ENCODE measurements around the gene DCTN1.

DNA sequence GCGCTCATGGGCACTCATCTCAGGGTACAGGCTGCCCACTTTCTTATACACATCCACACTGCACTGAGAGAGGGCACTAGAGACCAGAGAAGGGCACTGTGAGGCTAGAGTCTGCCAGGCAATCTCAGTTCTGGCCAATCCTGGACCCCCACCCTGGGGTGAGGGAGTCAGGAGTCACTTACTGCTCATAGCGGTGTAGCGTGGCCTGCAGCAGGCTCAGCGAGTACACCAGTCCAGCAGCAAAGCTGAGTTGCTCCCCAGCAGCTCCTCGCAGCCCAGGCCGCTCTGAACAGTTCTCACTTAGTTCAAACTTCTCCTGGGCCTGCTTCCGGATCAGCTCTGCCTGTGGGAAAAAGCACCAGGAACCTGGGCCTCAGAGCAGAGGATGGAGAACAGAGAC, 12.3 kb downstream of the DCTN1 start:
- TF ChIP-seq, protein P1, sequence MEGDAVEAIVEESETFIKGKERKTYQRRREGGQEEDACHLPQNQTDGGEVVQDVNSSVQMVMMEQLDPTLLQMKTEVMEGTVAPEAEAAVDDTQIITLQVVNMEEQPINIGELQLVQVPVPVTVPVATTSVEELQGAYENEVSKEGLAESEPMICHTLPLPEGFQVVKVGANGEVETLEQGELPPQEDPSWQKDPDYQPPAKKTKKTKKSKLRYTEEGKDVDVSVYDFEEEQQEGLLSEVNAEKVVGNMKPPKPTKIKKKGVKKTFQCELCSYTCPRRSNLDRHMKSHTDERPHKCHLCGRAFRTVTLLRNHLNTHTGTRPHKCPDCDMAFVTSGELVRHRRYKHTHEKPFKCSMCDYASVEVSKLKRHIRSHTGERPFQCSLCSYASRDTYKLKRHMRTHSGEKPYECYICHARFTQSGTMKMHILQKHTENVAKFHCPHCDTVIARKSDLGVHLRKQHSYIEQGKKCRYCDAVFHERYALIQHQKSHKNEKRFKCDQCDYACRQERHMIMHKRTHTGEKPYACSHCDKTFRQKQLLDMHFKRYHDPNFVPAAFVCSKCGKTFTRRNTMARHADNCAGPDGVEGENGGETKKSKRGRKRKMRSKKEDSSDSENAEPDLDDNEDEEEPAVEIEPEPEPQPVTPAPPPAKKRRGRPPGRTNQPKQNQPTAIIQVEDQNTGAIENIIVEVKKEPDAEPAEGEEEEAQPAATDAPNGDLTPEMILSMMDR (IDR thresholded peaks at IDR 0.05; ENCODE audit: extremely low read depth in 1 of 2, insufficient read depth in 1 of 2, low read depth in 1 of 2, low read length in 2 of 2) = no peak
- TF ChIP-seq POLR2A (IDR thresholded peaks at IDR 0.05; ENCODE audit: low read depth, low read length) (no peak), POLR2AphosphoS5 (IDR thresholded peaks at IDR 0.05; ENCODE audit: insufficient read depth, low read depth, low read length) (no peak)
